HG03571 (cell line): Measurements from ENCODE around the gene ZSCAN16.
"Not testable (repeated sequence)": the region's sequence is repeated elsewhere in the genome, so short reads cannot be mapped to it uniquely, and the experiment has no call there.

Experiments used
- ATAC-seq: cut with Tn5 transposase; IDR thresholded peaks from one replicate; pipeline ENCODE4 v1.9.1; 2021; ENCODE audit not compliant: unreplicated experiment

Gene ZSCAN16

GRCh38 chr6:28124350-28124970 is at the start of gene ZSCAN16:
ZSCAN16 (plus strand) TSS chr6:28124609; CDS start chr6:28125444, 835 bp downstream.
- peak; percentile 95 for ATAC-seq

- ATAC-seq, result no peak
Observed at GRCh38 chr6:28078050-28078449, 46.4 kb upstream of the ZSCAN16 start.

GRCh38 chr6:28078836-28079235 is 45.6 kb upstream of the ZSCAN16 start:
- ATAC-seq, result no peak

- ATAC-seq, result not testable (repeated sequence)
Observed at GRCh38 chr6:28080381-28080630, 44.1 kb upstream of the ZSCAN16 start, which contains the start of gene ZNF165. ZNF165 (plus strand) TSS chr6:28080568; CDS start chr6:28085481, 4,913 bp downstream.

- peak; percentile 70 for ATAC-seq
Observed at GRCh38 chr6:28080631-28081485, 43.6 kb upstream of the ZSCAN16 start.

GRCh38 chr6:28081486-28081751 is 43.0 kb upstream of the ZSCAN16 start:
- peak; percentile 42 for ATAC-seq

GRCh38 chr6:28082939-28083338 is 41.5 kb upstream of the ZSCAN16 start:
- ATAC-seq, result no peak

- no peak for ATAC-seq
Observed at GRCh38 chr6:28089054-28089453, 35.4 kb upstream of the ZSCAN16 start.

GRCh38 chr6:28090917-28091586 is 33.4 kb upstream of the ZSCAN16 start:
- no peak for ATAC-seq

- ATAC-seq, result not testable (repeated sequence)
Observed at GRCh38 chr6:28102222-28102621, 22.2 kb upstream of the ZSCAN16 start.

- not testable (repeated sequence) for ATAC-seq
Observed at GRCh38 chr6:28102699-28103098, 21.7 kb upstream of the ZSCAN16 start.

- ATAC-seq, result peak; percentile 98
Observed at GRCh38 chr6:28104392-28105244, 19.8 kb upstream of the ZSCAN16 start.

- no peak for ATAC-seq
Observed at GRCh38 chr6:28105245-28105639, 19.2 kb upstream of the ZSCAN16 start.

GRCh38 chr6:28107506-28107905 is 16.9 kb upstream of the ZSCAN16 start:
- no peak for ATAC-seq

GRCh38 chr6:28111964-28112363 is 12.4 kb upstream of the ZSCAN16 start:
- ATAC-seq, result no peak

- ATAC-seq, result no peak
Observed at GRCh38 chr6:28115799-28116198, 8.6 kb upstream of the ZSCAN16 start.

GRCh38 chr6:28117386-28118050 is 6.9 kb upstream of the ZSCAN16 start:
- ATAC-seq, result no peak

- ATAC-seq, result no peak
Observed at GRCh38 chr6:28118217-28118616, 6.2 kb upstream of the ZSCAN16 start.

GRCh38 chr6:28121876-28122275 is 2.5 kb upstream of the ZSCAN16 start:
- no peak for ATAC-seq

GRCh38 chr6:28122283-28122682 is 2.1 kb upstream of the ZSCAN16 start:
- ATAC-seq, result not testable (repeated sequence)

- ATAC-seq, result peak; percentile 29
Observed at GRCh38 chr6:28124971-28125353, 553 bp downstream of the ZSCAN16 start.
